A549 (cell line): ENCODE measurements around the gene IL12B.
"Not testable (repeated sequence)": the region's sequence is repeated elsewhere in the genome, so short reads cannot be mapped to it uniquely, and the experiment has no call there.

Experiments
- EP300 ChIP-seq, 2 experiments: fragments of >200 bp; sonication (Bioruptor Twin); formaldehyde crosslinking; IDR thresholded peaks; 2 replicates in 1 of 2; 3 replicates in 1 of 2; pipeline ENCODE4 v1.6.1; 2016 to 2017
- FOSL2 ChIP-seq, 2 experiments: fragments of 450-650 bp in 1 of 2; fragments of >200 bp in 1 of 2; sonication (Bioruptor Twin) in 1 of 2; formaldehyde crosslinking; IDR thresholded peaks; 2 replicates each; pipeline versions ENCODE4 v1.5.0 to v1.6.1; 2016 to 2020; ENCODE audit warnings: mild to moderate bottlenecking in 1 of 2, moderate library complexity in 1 of 2
- KDM5A ChIP-seq: fragments of 200-600 bp; sonication (generic); IDR thresholded peaks from 2 replicates; pipeline ENCODE4 v1.6.1; 2016; ENCODE audit warnings: antibody characterized with exemption, mild to moderate bottlenecking
- MAFK ChIP-seq: fragments of 450-650 bp; IDR thresholded peaks from 2 replicates; pipeline ENCODE4 v1.6.1; 2014; ENCODE audit not compliant: partially characterized antibody
- POLR2A ChIP-seq: IDR thresholded peaks from 2 replicates; pipeline ENCODE4 v1.6.1; 2012; ENCODE audit warnings: mild to moderate bottlenecking, low read length
- RAD21 ChIP-seq, 2 experiments: fragments of >200 bp in 1 of 2; sonication (Bioruptor Twin) in 1 of 2; formaldehyde crosslinking in 1 of 2; IDR thresholded peaks in 1 of 2; conservative IDR thresholded peaks in 1 of 2; 2 replicates in 1 of 2; 3 replicates in 1 of 2; pipeline ENCODE4 v1.6.1; 2012 to 2018; ENCODE audit warnings: inconsistent platforms in 1 of 2
- SMC3 ChIP-seq: fragments of >200 bp; sonication (Bioruptor Twin); formaldehyde crosslinking; IDR thresholded peaks from 3 replicates; pipeline ENCODE4 v1.6.1; 2018; ENCODE audit warnings: inconsistent platforms
- ZFP36 ChIP-seq: fragments of 450-650 bp; IDR thresholded peaks from 2 replicates; pipeline ENCODE4 v1.6.1; 2014; ENCODE audit warnings: borderline replicate concordance; ENCODE audit not compliant: partially characterized antibody
- TF ChIP-seq, protein P1 (sequence below): fragments of >200 bp; sonication (Bioruptor Twin); formaldehyde crosslinking; IDR thresholded peaks from 3 replicates; pipeline ENCODE4 v1.5.1; 2016
- TF ChIP-seq, protein P2 (sequence below): fragments of >200 bp; sonication (Bioruptor Twin); formaldehyde crosslinking; IDR thresholded peaks from 3 replicates; pipeline ENCODE4 v1.6.1; 2016
- TF ChIP-seq, protein P3 (sequence below): IDR thresholded peaks from 2 replicates; pipeline ENCODE4 v1.6.1; 2012

DNA sequence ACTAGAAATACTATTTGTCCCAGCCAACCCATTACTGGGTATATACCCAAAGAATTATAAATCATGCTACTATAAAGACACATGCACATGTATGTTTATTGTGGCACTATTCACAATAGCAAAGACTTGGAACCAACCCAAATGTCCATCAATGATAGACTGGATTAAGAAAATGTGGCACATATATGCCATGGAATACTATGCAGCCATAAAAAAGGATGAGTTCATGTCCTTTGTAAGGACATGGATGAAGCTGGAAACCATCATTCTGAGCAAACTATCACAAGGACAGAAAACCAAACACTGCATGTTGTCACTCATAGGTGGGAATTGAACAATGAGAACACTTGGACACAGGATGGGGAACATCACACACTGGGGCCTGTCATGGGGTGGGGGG, 20.4 kb upstream of the IL12B start:
- TF ChIP-seq POLR2A; SMC3; ZFP36; KDM5A; EP300 (IDR thresholded peaks at IDR 0.05); MAFK; RAD21 (conservative IDR thresholded peaks at IDR 0.05 in 1 of 2, IDR thresholded peaks at IDR 0.05 in 1 of 2); FOSL2 (IDR thresholded peaks at IDR 0.05); FOSL2 (CRISPR knock-in tag; IDR thresholded peaks at IDR 0.05): not testable (repeated sequence)
- TF ChIP-seq, protein P1, sequence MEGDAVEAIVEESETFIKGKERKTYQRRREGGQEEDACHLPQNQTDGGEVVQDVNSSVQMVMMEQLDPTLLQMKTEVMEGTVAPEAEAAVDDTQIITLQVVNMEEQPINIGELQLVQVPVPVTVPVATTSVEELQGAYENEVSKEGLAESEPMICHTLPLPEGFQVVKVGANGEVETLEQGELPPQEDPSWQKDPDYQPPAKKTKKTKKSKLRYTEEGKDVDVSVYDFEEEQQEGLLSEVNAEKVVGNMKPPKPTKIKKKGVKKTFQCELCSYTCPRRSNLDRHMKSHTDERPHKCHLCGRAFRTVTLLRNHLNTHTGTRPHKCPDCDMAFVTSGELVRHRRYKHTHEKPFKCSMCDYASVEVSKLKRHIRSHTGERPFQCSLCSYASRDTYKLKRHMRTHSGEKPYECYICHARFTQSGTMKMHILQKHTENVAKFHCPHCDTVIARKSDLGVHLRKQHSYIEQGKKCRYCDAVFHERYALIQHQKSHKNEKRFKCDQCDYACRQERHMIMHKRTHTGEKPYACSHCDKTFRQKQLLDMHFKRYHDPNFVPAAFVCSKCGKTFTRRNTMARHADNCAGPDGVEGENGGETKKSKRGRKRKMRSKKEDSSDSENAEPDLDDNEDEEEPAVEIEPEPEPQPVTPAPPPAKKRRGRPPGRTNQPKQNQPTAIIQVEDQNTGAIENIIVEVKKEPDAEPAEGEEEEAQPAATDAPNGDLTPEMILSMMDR = not testable (repeated sequence)
- TF ChIP-seq, protein P2, sequence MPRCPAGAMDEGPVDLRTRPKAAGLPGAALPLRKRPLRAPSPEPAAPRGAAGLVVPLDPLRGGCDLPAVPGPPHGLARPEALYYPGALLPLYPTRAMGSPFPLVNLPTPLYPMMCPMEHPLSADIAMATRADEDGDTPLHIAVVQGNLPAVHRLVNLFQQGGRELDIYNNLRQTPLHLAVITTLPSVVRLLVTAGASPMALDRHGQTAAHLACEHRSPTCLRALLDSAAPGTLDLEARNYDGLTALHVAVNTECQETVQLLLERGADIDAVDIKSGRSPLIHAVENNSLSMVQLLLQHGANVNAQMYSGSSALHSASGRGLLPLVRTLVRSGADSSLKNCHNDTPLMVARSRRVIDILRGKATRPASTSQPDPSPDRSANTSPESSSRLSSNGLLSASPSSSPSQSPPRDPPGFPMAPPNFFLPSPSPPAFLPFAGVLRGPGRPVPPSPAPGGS = not testable (repeated sequence)
- TF ChIP-seq, protein P3, sequence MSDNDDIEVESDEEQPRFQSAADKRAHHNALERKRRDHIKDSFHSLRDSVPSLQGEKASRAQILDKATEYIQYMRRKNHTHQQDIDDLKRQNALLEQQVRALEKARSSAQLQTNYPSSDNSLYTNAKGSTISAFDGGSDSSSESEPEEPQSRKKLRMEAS = not testable (repeated sequence)
